Esophagus squamous epithelium (tissue), 5 donors: ENCODE results near the gene STK24. TPM values are rescaled to one million over a fixed set of nuclear protein-coding genes. Genes with fewer than 3 reads are reported as not detected.

Experiments used
- DNase-seq: peaks from one replicate; lab custom pipeline; 2025; lab: John Stamatoyannopoulos, UW
- H3K27ac ChIP-seq, 4 donors: fragments of 200-600 bp; sonication (generic); one replicate each; pipeline ENCODE4 v1.5.1; 2016 to 2019; ENCODE audit warnings: mild to moderate bottlenecking in 1 of 4
- H3K27me3 ChIP-seq, 4 donors: fragments of 200-600 bp; sonication (generic); 1 replicate in 3 of 4; 2 replicates in 1 of 4; pipeline versions ENCODE4 v1.5.1 to v1.6.0; 2017 to 2021; ENCODE audit warnings: antibody characterized with exemption in 1 of 4
- H3K36me3 ChIP-seq, 3 donors: fragments of 200-600 bp; sonication (generic); one replicate each; pipeline ENCODE4 v1.5.1; 2016 to 2019
- H3K4me1 ChIP-seq, 3 donors: fragments of 200-600 bp; sonication (generic); one replicate each; pipeline ENCODE4 v1.5.1; 2017 to 2019
- H3K4me3 ChIP-seq, 4 donors: fragments of 200-600 bp; sonication (generic); 1 replicate in 3 of 4; 2 replicates in 1 of 4; pipeline ENCODE4 v1.5.1; 2016 to 2019; ENCODE audit warnings: mild to moderate bottlenecking in 2 of 4, moderate library complexity in 1 of 4
- H3K9me3 ChIP-seq, 3 donors: fragments of 200-600 bp; sonication (generic); one replicate each; pipeline ENCODE4 v1.5.1; 2016 to 2019
- CTCF ChIP-seq, 6 experiments: fragments of 450-650 bp in 4 of 6; fragments of 200-600 bp in 2 of 6; sonication (generic) in 2 of 6; IDR thresholded peaks; one replicate each; pipeline ENCODE4 v1.5.1; 2016 to 2019; ENCODE audit warnings: antibody characterized with exemption in 6 of 6, mild to moderate bottlenecking in 4 of 6, moderate library complexity in 4 of 6
- POLR2A ChIP-seq, 4 donors: fragments of 450-650 bp; IDR thresholded peaks; one replicate each; pipeline ENCODE4 v1.6.1; 2017; ENCODE audit warnings: antibody characterized with exemption in 4 of 4, mild to moderate bottlenecking in 4 of 4, moderate library complexity in 3 of 4
- WGBS, 2 donors: methylation state at CpG; one replicate each; pipeline ENCODE4 v1.1.5; 2018; 5-methylcytosine and 5-hydroxymethylcytosine counted together
- intact Hi-C: fragments of 100-400 bp; cut with DNase I; formaldehyde crosslinking; loops from one replicate; pipeline ENCODE4 v1.15.0; 2022
- total RNA-seq, 4 donors: library from RNA; depleted of rRNA; stranded (reverse); fragments of >200 nt; gene quantifications; one replicate each; pipeline ENCODE4 v1.1.0, GENCODE V29; 2016
- donor health status: DM: yes; HTN: yes; CAD: no.

The STK24 gene
- total RNA-seq, 4 donors from 2014 or later, result 119 to 156 (median 130) TPM

GRCh38 chr13:98474761-98475160, 102.1 kb downstream of the STK24 start:
- no peak overlapping the region for H3K27ac ChIP-seq
- WGBS, 2 donors, result 79 to 89% methylated on average over 9 to 10 of the region's 24 CpGs
- H3K4me1 ChIP-seq, result peaks cover 26 to 65% (median 28%) of the 10 kb centered on the region in 3 donors
- no peaks in the 10 kb centered on the region for H3K9me3 ChIP-seq
- peaks cover 17 to 60% (median 34%) of the 10 kb centered on the region in 3 donors for H3K36me3 ChIP-seq
- H3K4me3 ChIP-seq, result no peak overlapping the region
- intact Hi-C loops, result loop anchor here (5.0 kb wide), 1 partner anchor 103 kb away; the partner anchor contains the start of gene STK24
- no peak for TF ChIP-seq POLR2A (IDR thresholded peaks at IDR 0.05)
- TF ChIP-seq CTCF (IDR thresholded peaks at IDR 0.05), result no peak
- no peaks in the 10 kb centered on the region for H3K27me3 ChIP-seq
- no peak for DNase-seq

- peaks cover 14 to 60% (median 34%) of the 10 kb centered on the region in 3 donors for H3K36me3 ChIP-seq
- TF ChIP-seq CTCF (IDR thresholded peaks at IDR 0.05) (no peak), POLR2A (IDR thresholded peaks at IDR 0.05) (no peak)
- no peaks in the 10 kb centered on the region for H3K9me3 ChIP-seq
- DNase-seq, result no peak
- H3K27me3 ChIP-seq, result no peaks in the 10 kb centered on the region
- WGBS, 2 donors, result 89% methylated on average over 10 of the region's 10 CpGs
- intact Hi-C loops, result no loop called here
- no peak overlapping the region for H3K27ac ChIP-seq
- peaks cover 26 to 60% (median 26%) of the 10 kb centered on the region in 3 donors for H3K4me1 ChIP-seq
- H3K4me3 ChIP-seq, result no peak overlapping the region
Observed at GRCh38 chr13:98474292-98474691, 102.6 kb downstream of the STK24 start.

GRCh38 chr13:98473788-98474144, 103.1 kb downstream of the STK24 start:
- no peak for TF ChIP-seq CTCF (IDR thresholded peaks at IDR 0.05)
- no peak for TF ChIP-seq POLR2A (IDR thresholded peaks at IDR 0.05)
- no peak for DNase-seq
- no peaks in the 10 kb centered on the region for H3K9me3 ChIP-seq
- peaks cover 18 to 64% (median 34%) of the 10 kb centered on the region in 3 donors for H3K36me3 ChIP-seq
- no peaks in the 10 kb centered on the region for H3K27me3 ChIP-seq
- H3K4me3 ChIP-seq, result no peak overlapping the region
- intact Hi-C loops, result no loop called here
- peaks cover 26 to 55% (median 26%) of the 10 kb centered on the region in 3 donors for H3K4me1 ChIP-seq
- WGBS, 2 donors, result 68 to 77% methylated on average over 6 to 7 of the region's 7 CpGs
- peak overlapping the region in 3 of 4 donors; percentile 4 to 25 (median 9) for H3K27ac ChIP-seq

GRCh38 chr13:98473135-98473787, 103.6 kb downstream of the STK24 start:
- intact Hi-C loops, result no loop called here
- Histone ChIP-seq H3K9me3 (no peaks in the 10 kb centered on the region), H3K27me3 (no peaks in the 10 kb centered on the region), H3K4me3 (no peak overlapping the region), H3K4me1 (peaks cover 21 to 50% (median 24%) of the 10 kb centered on the region in 3 donors), H3K27ac (peak overlapping the region in 3 of 4 donors; percentile 4 to 25 (median 9)), H3K36me3 (peaks cover 22 to 69% (median 34%) of the 10 kb centered on the region in 3 donors)
- WGBS, 2 donors, result 53 to 59% methylated on average over 5 of the region's 5 CpGs
- no peak for DNase-seq
- no peak for TF ChIP-seq CTCF (IDR thresholded peaks at IDR 0.05)
- TF ChIP-seq POLR2A (IDR thresholded peaks at IDR 0.05), result no peak

GRCh38 chr13:98471934-98472333, 105.0 kb downstream of the STK24 start:
- no peak overlapping the region for H3K4me3 ChIP-seq
- TF ChIP-seq CTCF (IDR thresholded peaks at IDR 0.05) (no peak), POLR2A (IDR thresholded peaks at IDR 0.05) (no peak)
- peaks cover 15 to 42% (median 16%) of the 10 kb centered on the region in 3 donors for H3K4me1 ChIP-seq
- DNase-seq, result no peak
- peaks cover 22 to 83% (median 34%) of the 10 kb centered on the region in 3 donors for H3K36me3 ChIP-seq
- intact Hi-C loops, result no loop called here
- no peaks in the 10 kb centered on the region for H3K27me3 ChIP-seq
- H3K9me3 ChIP-seq, result no peaks in the 10 kb centered on the region
- H3K27ac ChIP-seq, result no peak overlapping the region
- WGBS, 2 donors, result 62 to 89% methylated on average over 5 to 8 of the region's 10 CpGs
